Ovary (tissue), 3 donors: ENCODE data around the gene EGFLAM.
A peak's percentile ranks its signal among the peaks of the same experiment; 100 is the strongest.

Source experiments
- POLR2A ChIP-seq: fragments of 450-650 bp; IDR thresholded peaks from one replicate; pipeline ENCODE4 v1.6.1; 2017; ENCODE audit warnings: antibody characterized with exemption, mild to moderate bottlenecking, moderate library complexity
- TF ChIP-seq, protein P1 (sequence below), 3 donors: fragments of 450-650 bp in 2 of 3; fragments of 200-600 bp in 1 of 3; IDR thresholded peaks; one replicate each; pipeline versions ENCODE4 v1.5.1 to v1.8.0; 2016 to 2022; ENCODE audit warnings: antibody characterized with exemption in 3 of 3, mild to moderate bottlenecking in 1 of 3
- donor health status: DM: no; HTN: no; CAD: no.

DNA sequence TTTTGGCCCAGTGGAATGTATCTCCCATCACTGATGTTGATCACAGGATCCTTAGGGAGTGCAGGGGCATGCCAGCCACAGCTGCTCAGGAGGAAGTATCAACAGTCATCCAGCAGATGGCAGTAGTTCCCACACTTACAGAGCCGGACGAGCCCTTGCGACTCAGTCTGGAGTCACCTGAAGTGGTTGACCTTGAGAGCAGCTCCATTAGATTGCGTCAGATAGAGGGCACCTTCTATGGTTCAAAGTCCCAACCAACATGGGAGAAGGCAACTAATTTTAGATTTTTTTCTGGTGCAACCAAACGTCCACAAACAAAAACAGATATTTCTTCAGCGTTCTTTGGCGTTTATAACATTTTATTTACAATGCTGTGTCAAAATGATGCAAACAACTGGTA, 124.5 kb downstream of the EGFLAM start:
- TF ChIP-seq POLR2A = no peak
- TF ChIP-seq, protein P1, sequence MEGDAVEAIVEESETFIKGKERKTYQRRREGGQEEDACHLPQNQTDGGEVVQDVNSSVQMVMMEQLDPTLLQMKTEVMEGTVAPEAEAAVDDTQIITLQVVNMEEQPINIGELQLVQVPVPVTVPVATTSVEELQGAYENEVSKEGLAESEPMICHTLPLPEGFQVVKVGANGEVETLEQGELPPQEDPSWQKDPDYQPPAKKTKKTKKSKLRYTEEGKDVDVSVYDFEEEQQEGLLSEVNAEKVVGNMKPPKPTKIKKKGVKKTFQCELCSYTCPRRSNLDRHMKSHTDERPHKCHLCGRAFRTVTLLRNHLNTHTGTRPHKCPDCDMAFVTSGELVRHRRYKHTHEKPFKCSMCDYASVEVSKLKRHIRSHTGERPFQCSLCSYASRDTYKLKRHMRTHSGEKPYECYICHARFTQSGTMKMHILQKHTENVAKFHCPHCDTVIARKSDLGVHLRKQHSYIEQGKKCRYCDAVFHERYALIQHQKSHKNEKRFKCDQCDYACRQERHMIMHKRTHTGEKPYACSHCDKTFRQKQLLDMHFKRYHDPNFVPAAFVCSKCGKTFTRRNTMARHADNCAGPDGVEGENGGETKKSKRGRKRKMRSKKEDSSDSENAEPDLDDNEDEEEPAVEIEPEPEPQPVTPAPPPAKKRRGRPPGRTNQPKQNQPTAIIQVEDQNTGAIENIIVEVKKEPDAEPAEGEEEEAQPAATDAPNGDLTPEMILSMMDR (IDR thresholded peaks at IDR 0.05) = peak; percentile 31 to 72 (median 66)
